Measurements from ENCODE around the gene DAGLB.
"Not testable (repeated sequence)": the region's sequence is repeated elsewhere in the genome, so short reads cannot be mapped to it uniquely, and the experiment has no call there.

Gene DAGLB

GRCh38 chr7:6460990-6461584, 13.3 kb upstream of the DAGLB start:
- no peak for DNase-seq

- DNase-seq: no peak
Measured at GRCh38 chr7:6460303-6460702, 12.5 kb upstream of the DAGLB start.

- DNase-seq: not testable (repeated sequence)
Measured at GRCh38 chr7:6458676-6459075, 10.9 kb upstream of the DAGLB start.

- no peak for DNase-seq
Measured at GRCh38 chr7:6453734-6454133, 6.0 kb upstream of the DAGLB start.

- no peak for DNase-seq
Measured at GRCh38 chr7:6451224-6451705, 3.5 kb upstream of the DAGLB start.

GRCh38 chr7:6450591-6450990, 2.8 kb upstream of the DAGLB start:
- DNase-seq: not testable (repeated sequence)

- not testable (repeated sequence) for DNase-seq
Measured at GRCh38 chr7:6449884-6450283, 2.1 kb upstream of the DAGLB start.

GRCh38 chr7:6448943-6449543, 1.3 kb upstream of the DAGLB start:
- no peak for DNase-seq

- DNase-seq: peak; percentile 90
Measured at GRCh38 chr7:6446838-6447580, 745 bp downstream of the DAGLB start.

GRCh38 chr7:6444516-6445269, 3.1 kb downstream of the DAGLB start:
- DNase-seq: no peak

- DNase-seq: no peak
Measured at GRCh38 chr7:6443372-6443941, 4.3 kb downstream of the DAGLB start.

- no peak for DNase-seq
Measured at GRCh38 chr7:6442114-6442513, 5.6 kb downstream of the DAGLB start.

- DNase-seq: no peak
Measured at GRCh38 chr7:6440381-6440780, 7.4 kb downstream of the DAGLB start.

- no peak for DNase-seq
Measured at GRCh38 chr7:6438427-6438826, 9.3 kb downstream of the DAGLB start.

- no peak for DNase-seq
Measured at GRCh38 chr7:6437251-6437650, 10.5 kb downstream of the DAGLB start.

GRCh38 chr7:6436385-6436685, 11.4 kb downstream of the DAGLB start:
- no peak for DNase-seq

- DNase-seq: peak; percentile 77
Measured at GRCh38 chr7:6435486-6436384, 12.0 kb downstream of the DAGLB start.

GRCh38 chr7:6433784-6434615, 13.8 kb downstream of the DAGLB start:
- DNase-seq: no peak

GRCh38 chr7:6432781-6433180, 15.0 kb downstream of the DAGLB start:
- no peak for DNase-seq

GRCh38 chr7:6430974-6431373, 16.8 kb downstream of the DAGLB start:
- DNase-seq: no peak

- DNase-seq: no peak
Measured at GRCh38 chr7:6430271-6430940, 17.3 kb downstream of the DAGLB start.

Measured in NCI-H69 (cell line).